NCI-H2227 treated with DMSO at 0.1 percent for 48 hours (cell line): Measurements from ENCODE around the gene AICDA.
"Not testable (repeated sequence)": the region's sequence is repeated elsewhere in the genome, so short reads cannot be mapped to it uniquely, and the experiment has no call there.

Source experiments
- DNase-seq: peaks from one replicate; lab custom pipeline; 2025; lab: John Stamatoyannopoulos, UW

AICDA gene

DNA sequence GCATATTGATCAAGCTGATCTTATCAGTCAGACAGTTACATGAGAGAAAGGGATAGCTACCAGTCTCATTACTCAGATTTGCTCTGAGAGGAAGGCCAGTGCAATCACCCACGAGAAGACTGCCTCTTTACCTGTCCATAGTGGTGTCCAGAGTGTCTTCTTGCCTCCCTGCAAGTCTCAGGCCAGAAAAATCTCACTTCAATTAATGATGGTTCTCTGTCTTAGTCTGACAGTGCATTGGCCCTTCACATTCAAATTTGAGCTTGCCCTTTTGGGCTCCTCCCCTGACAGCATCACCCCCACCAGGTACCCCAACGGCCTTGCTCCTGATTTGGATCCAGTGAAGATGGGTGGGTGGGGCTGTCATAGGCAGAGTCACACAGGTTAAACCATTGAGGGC, at the start of gene AICDA:
Gene AICDA (minus strand): TSS at position 231 of the 400 bp plus-strand sequence. CDS start 92 bp downstream, at position 139.
- DNase-seq, result no peak

DNA sequence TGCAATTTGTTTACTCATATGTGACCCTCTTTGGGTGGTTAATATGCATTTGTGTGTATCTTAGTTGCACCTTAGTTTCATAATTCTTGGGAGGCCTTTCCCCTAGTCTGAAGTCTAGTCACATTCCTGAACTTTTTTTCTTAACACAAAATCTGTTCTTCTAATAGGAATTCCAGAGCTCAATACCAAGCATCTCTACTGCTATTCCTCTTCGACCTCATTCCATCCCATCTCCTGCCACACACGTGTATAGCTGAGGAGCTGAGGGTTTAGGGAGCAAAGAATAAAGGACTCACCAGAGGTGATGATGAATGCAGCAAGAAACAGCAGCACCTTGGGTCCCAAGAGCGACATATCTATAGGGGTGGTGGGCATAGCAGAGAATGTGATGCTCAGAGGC, 49.1 kb upstream of the AICDA start:
- no peak for DNase-seq

DNA sequence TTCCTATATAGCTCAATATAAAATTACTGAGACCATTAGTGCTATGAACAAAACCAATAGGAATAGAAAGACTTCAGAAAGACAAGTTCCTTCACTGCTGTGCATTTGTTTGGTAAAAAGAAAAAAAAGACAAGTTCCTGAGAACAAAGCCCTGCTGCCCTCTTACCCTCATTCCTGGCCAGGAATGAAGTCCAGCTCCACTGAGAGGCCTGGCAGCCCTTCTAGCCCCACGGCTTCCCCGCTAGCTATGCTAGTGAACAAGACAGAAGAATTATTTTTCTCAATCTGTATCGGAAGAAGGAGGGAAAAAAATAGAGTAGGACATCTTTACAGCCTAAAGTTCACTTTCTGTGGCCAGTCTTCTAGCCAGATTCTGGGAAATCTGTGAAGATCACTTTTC, 48.4 kb upstream of the AICDA start:
- no peak for DNase-seq

DNA sequence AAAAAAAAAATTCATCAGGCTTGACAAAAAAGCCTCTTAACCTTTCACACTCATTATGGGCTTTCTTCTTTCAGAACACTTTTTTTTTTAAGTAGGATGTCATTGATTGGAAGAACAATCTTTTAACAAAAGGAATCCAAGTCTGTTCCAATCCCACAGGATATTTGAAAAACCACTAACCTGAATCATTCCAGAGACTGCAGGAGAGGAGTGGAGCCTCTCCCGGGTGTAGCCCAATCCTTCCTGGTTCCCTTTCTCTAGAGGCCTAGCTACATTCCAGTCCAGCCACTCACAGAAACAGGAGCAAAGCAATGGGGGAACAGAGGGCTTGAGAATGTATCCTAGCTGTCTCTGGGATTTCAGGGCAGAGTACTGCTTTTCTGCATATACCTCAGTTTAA, 45.7 kb upstream of the AICDA start:
- no peak for DNase-seq

DNA sequence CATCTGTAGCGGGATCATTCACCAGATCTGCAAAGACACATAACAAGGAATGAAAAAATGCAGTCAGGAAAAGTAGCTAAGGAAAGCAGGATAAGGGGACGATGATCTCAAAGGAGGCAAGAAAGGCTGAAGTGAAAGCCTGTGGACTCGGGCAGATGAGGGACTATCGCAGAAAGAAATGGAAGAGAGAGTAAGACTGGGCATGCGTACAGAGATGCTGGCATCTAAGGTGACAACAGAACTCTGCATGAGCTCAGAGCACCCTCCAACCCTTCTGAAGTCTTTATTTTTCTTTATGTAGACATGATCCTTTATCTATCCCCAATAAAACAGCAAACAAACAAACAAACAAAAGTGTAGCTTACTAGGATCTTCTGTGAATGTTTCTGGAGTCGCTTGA, 42.8 kb upstream of the AICDA start:
- no peak for DNase-seq

DNA sequence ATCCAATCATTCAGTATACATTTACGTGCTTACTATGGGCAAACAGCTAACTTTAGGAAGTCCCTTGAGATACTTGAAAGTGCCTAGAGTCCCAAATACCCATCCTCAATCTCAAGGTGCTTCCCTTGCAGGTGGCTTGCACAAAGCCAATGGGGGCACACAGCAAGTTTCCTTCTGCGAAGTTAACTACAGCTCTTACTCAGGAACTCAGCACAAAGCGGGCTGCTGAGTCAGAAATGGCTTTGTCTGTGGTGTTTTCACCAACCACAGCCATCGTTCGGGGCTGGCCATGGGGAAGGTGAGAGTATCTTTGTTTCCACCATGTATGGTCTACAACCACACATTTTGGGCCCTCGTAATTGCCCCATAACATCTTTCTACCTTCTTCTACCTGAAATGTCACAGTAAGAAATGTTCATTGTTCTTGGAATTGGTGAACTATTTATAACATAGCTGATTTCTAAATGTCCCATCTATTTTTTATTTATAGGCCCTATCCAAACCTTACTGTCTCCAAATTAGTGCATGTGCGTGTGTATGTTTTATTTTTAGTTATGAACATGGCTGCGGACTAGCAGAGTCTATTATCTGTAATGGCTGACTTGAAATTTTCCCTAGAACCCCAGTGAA, 36.0 kb upstream of the AICDA start:
- no peak for DNase-seq

DNA sequence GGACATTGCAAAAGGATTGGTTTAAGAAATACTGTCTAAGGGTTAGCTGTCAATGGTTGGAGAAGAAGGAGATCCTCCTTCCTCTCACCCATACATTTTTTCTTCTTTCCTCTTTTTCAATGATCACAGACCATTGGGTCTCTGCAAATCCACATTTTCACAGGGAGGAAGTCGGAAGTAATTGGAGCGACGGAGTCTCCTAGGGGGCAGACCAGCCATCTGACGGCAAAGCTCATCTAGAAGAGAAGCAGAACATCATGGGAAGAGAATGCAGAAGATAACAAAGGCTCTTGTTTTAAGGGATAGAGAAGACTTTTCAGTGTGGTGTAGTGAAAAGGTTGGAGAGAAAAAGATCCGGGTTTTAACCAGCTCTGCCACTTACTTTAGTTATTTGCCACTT, 35.3 kb upstream of the AICDA start:
- DNase-seq, result no peak

DNA sequence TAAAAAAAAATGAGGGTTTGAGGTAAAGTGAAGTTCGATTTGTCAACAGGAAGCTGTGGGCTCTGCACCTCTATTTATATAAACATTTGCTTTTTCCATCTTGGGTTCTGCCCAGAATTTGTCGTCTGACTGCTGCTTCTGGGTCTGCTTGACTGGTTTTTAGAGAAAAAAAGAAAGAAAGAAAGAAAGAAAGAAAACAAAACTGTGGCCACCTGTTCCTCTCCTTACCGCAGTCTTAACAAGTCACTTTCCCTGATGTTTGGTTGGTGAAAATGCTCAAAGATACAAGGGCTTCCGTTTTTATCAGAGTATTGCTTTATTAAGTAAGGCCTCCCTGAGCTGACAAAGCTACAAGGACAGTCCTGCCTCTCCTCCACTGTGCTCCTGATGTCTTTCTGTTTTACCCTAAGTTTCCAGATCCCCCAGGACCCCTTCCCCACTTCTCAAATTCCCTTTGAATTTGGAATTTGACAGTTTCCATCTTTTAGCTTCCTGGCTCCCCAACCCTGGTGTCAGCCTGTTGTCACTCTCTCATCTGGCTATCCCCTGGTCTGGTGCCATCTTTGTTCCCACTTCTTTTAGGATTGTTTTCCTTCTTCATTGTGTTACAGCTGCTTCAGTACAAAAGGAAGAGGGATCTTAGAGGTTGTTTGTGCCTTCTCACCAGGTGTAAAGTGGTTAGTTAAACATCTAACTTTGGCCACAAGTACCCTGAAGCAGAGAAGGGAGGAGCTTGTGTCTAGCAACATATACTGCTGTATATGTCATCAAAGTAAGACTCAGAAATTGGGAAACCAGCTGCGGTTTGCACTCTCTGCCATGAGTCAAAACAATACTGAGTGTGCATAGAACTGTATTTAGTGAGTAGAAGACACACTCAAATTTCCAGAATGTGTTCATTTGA, 31.9 kb upstream of the AICDA start:
- DNase-seq, result no peak

DNA sequence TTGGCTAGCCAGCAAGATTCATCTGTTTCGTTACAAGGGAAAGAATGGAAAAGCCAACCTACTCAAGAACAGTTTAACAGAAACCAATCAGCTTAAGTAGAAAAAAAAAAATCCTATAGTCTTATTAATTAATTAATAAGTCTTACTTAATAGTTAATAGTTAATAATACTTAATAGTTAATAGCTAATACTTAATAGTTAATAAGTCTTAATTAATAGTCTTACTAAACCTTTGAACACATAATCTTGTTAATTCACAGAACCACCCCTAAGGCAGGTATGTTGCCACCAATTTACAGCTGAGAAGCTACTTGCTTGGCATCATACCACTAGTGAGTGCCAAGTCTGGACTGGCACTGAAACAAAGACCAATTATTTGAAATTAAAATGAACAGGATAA, 30.1 kb upstream of the AICDA start:
- no peak for DNase-seq

DNA sequence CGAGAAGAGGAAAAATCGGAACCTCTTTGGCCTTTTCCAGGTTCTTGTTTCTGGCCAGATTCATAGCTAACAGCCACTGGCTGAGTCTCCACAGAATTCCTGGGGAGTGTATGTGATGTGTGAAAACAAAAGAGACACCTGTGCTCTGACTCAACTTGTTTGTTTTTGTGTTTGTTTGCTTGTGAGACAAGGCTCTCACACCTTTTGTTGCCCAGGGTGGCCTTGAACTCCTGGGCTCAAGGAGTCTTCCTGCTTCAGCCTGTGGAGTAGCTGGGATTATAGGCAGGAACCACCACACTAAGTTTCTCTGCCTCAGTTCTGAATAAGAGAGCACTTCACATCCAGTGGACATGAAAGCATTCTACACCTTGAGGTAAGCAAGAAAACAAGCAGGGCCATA, 27.3 kb upstream of the AICDA start:
- no peak for DNase-seq

DNA sequence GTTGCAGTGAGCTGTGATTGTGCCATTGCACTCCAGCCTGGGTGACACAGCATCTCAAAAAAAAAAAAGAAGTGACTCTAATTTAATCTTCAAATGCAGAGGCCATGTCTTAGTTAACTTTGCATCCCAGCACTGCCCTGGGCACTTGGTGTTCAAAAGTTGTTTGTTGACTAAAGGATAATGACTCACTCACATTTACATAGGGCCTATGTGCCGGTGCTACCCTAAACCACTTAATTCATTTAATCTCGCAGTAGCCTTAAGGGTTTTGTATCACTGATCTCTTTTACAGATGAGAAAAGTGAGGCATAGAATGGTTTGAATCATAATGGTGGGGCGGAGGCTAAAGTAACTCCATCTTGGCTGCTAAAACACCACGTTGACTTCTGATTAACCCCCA, 26.3 kb upstream of the AICDA start:
- DNase-seq, result no peak

DNA sequence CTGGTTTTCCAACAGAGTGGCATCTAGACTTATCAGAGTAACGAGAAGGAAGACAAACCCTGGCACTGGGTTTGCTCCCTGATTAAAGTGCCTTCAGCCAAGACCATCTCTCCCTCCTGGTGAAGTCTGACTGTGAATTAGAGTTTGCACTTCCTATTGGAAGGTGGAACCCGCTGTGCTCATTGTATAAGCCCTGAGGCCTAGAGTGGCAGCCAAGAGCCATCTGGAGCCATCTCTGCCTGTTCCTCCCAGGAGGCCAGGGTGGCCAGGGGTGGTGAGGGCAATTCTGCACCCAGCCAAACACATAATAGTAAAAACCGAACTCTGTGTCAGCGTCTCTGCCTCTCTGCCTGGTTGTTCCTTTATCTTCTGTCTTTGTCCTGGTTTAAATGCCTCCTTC, 25.0 kb upstream of the AICDA start:
- DNase-seq, result no peak

DNA sequence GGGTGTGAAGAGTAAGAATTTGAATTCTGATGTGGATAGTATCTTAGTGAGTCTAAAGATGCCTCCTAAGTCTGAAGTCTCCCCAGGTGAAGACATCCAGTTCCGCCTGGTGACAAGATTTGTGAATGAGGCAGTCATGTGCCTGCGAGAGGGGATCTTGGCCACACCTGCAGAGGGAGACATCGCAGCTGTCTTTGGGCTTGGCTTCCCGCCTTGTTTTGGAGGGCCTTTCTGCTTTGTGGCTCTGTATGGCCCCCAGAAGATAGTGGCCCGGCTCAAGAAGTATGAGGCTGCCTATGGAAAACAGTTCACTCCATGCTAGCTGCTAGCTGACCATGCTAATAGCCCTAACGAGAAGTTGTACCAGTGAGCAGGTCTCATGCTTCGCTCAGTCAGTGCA, 24.6 kb upstream of the AICDA start:
- DNase-seq, result no peak

DNA sequence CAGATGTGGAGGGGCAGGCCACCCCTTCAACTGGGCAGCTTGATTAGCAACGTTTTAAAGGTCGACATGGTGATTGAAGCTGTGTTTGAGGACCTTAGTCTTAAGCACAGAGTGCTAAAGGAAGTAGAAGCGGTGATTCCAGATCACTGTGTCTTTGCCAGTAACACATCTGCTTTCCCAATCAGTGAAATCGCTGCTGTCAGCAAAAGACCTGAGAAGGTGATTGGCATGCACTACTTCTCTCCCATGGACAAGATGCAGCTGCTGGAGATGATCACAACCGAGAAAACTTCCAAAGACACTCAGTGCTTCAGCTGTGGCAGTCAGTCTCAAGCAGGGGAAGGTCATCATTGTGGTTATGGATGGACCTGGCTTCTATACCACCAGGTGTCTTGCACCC, 23.9 kb upstream of the AICDA start:
- no peak for DNase-seq

DNA sequence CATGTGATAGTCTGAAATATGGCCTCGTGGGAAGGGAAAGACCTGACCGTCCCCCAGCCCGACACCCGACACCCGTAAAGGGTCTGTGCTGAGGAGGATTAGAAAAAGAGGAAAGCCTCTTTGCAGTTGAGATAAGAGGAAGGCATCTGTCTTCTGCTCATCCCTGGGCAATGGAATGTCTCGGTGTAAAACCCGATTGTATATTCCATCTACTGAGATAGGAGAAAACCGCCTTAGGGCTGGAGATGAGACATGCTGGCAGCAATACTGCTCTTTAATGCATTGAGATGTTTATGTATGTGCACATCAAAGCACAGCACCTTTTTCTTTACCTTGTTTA, 23.3 kb upstream of the AICDA start:
- not testable (repeated sequence) for DNase-seq

DNA sequence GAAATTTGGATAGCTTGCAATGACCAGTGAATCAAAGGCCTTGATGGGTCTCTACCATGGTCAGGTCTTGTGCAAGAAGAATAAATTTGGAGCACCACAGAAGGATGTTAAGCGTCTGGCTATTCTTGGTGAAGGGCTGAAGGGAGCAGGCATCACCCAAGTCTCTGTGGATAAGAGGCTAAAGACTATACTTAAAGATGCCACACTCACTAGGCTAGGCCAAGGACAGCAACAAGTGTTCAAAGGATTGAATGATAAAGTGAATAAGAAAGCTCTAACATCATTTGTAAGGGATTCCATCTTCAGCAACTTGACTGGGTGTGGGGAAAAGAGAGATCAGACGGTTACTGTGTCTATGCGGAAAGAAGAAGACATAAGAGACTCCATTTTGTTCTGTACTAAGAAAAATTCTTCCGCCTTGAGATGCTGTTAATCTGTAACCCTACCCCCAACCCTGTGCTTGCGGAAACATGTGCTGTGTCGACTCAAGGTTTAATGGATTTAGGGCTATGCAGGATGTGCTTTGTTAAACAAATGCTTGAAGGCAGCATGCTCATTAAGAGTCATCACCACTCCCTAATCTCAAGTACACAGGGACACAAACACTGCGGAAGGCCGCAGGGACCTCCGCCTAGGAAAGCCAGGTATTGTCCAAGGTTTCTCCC, 22.8 kb upstream of the AICDA start:
- DNase-seq, result not testable (repeated sequence)

DNA sequence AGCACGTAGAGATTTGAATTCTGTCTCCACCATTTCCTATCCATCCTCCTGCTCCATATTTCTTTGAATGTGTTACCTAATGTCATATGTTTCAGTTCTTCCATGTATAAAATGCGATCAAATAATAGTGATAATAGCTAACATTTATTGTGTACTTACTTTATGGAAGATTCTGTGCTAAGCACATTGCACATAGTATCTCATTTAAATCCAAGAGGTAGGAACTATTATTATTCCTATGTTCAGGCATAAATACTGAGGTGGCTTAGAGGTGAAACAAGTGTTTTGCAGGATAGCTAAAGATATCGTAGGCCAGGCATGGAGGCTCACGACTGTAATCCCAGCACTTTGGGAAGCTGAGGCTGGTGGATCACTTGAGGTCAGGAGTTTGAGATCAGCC, 17.5 kb upstream of the AICDA start:
- DNase-seq, result no peak

DNA sequence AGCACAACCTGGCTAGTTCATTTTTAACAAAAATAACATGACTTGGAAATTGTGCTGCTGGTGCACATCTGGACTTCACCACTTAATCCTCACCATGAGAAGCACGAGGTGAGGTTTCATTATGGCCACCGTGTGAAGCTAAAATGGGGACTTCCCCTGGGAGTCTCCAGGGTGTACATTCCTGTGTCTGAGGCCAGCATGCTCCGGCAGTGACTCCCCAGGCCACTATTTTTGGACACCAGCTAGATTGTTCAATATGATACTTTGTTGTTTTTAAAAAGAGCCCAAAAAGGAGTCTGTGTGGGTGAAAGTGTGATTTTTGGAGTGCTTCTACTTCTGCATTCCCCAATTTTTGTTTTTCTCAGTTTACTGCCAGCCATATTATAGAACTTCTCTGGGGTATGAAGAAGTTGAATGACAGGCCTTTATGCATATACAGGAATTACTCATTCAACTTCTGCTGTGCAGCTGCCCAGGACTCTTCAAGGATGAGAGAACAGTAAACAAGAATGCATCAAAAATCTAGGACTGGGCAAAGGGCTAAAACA, 16.9 kb upstream of the AICDA start:
- no peak for DNase-seq

DNA sequence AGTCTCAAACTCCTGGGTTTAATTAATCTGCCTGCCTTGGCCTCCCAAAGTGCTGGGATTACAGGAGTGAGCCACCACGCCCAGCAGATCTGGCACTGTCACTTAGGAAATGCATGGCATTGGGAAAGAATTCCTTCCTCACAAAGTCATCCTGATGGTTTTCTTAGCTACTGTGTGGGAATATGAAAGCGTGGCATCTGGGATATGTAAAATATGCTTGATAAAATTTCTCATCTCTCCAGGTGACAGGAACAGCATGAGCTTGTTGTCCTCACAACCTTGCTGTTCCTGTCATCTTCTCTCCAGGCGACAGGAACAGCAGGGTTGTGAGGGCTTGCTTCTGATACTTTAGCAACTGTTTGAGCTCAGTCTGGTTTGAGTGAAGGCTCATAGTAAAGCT, 16.1 kb upstream of the AICDA start:
- DNase-seq, result no peak

DNA sequence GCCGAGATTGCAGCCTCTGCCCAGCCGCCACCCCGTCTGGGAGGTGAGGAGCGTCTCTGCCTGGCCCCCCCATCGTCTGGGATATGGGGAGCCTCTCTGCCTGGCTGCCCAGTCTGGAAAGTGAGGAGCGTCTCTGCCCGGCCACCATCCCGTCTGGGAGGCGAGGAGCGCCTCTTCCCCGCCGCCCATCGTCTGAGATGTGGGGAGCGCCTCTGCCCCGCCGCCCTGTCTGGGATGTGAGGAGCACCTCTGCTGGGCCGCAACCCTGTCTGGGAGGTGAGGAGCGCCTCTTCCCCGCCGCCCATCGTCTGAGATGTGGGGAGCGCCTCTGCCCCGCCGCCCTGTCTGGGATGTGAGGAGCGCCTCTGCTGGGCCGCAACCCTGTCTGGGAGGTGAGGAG, 12.1 kb upstream of the AICDA start:
- not testable (repeated sequence) for DNase-seq

DNA sequence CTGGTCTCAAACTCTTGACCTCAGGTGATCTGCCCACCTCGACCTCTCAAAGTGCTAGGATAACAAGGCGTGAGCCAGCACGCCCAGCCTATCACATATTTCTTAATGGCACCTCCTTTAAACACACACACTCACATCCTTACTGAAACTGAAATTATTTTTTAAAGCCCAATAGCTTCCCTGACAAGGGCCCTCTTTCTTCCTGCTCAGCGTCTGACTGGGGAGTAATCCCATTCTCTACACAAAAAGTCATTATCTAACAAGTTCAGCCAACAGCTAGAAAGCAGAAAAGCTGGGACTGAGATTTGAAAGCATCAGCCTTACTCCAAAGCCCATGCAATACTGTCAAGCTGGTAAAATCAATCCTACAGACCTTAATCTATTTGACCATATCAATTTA, 10.0 kb upstream of the AICDA start:
- no peak for DNase-seq

DNA sequence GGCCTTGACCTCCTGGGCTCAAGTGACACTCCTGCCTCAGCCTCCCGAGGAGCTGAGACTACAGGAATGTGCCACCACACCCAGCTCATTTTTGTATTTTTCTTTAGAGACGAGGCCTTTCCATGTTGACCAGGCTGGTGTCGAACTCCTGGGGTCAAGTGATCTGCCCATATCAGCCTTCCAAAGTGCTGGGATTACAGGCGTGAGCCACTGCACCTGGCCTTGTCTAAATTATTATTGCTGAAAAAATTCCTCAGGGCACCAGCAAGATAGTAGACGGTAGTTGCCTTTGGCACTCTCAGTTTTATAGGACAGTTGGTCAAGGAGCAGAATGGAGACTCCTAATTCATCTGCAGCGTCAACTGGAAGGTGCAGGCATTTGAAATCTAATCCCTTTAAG, 2.5 kb upstream of the AICDA start:
- DNase-seq, result no peak

DNA sequence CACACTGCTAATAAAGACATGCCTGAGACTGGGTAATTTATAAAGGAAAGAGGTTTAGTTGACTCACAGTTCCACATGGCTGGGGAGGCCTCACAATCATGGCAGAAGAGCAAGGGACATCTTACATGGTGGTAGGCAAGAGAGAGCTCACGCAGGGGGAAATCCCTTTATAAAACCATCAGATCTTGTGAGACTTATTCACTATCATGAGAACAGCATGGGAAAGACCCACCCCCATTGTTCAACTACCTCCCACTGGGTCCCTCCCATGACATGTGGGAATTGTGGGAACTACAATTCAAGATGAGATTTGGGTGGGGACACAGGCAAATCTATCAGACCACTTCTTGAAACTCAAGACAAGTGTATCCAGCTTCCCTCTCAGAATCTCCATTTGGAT, 1.2 kb upstream of the AICDA start:
- DNase-seq, result not testable (repeated sequence)
